ENCODE results near the gene TCHP. TPM values are rescaled to one million over a fixed set of nuclear protein-coding genes. Genes with fewer than 3 reads are reported as not detected.

TCHP gene
- total and polyA plus RNA-seq, 7 donors, result 12.5 to 42.9 (median 16.0) TPM

DNA sequence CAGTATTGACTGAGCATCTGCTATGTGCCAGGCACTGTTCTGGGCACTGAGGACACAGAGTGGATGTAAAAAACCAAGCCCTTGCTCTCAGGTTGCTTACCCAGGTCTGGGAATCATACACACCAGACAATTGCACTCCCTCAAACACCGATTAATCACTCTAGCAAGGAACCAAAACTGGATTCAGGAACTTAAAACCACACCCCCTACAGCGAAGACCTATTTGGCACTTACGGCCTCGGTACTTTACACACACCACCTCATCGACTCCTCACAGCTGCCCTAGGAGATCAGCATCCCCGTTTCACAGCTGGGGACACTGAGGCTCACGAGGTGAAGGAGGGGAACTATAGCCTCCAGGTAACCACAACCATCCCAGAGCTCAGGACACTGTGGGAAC is 21.3 kb upstream of the TCHP start:
- H3K27ac ChIP-seq, result peak overlapping the region in 1 of 4 donors; percentile 86
- peak overlapping the region in 3 of 4 donors; percentile 79 to 94 (median 89) for H3K4me3 ChIP-seq
- no peak for DNase-seq
- H3K9me3 ChIP-seq, result no peaks in the 10 kb centered on the region
- H3K27me3 ChIP-seq, result no peaks in the 10 kb centered on the region
- TF ChIP-seq POLR2A (IDR thresholded peaks at IDR 0.05) (no peak), POLR2AphosphoS5 (IDR thresholded peaks at IDR 0.05) (no peak), EP300 (IDR thresholded peaks at IDR 0.05) (no peak)
- TF ChIP-seq, protein P1, sequence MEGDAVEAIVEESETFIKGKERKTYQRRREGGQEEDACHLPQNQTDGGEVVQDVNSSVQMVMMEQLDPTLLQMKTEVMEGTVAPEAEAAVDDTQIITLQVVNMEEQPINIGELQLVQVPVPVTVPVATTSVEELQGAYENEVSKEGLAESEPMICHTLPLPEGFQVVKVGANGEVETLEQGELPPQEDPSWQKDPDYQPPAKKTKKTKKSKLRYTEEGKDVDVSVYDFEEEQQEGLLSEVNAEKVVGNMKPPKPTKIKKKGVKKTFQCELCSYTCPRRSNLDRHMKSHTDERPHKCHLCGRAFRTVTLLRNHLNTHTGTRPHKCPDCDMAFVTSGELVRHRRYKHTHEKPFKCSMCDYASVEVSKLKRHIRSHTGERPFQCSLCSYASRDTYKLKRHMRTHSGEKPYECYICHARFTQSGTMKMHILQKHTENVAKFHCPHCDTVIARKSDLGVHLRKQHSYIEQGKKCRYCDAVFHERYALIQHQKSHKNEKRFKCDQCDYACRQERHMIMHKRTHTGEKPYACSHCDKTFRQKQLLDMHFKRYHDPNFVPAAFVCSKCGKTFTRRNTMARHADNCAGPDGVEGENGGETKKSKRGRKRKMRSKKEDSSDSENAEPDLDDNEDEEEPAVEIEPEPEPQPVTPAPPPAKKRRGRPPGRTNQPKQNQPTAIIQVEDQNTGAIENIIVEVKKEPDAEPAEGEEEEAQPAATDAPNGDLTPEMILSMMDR (IDR thresholded peaks at IDR 0.05), result no peak
- intact Hi-C loops (cut with DNase I), result no loop called here
- WGBS, 2 donors, result 22 to 72% methylated on average over 7 of the region's 7 CpGs
- peaks cover 0 to 28% (median 25%) of the 10 kb centered on the region in 4 donors for H3K4me1 ChIP-seq
- H3K36me3 ChIP-seq, result no peaks in the 10 kb centered on the region

DNA sequence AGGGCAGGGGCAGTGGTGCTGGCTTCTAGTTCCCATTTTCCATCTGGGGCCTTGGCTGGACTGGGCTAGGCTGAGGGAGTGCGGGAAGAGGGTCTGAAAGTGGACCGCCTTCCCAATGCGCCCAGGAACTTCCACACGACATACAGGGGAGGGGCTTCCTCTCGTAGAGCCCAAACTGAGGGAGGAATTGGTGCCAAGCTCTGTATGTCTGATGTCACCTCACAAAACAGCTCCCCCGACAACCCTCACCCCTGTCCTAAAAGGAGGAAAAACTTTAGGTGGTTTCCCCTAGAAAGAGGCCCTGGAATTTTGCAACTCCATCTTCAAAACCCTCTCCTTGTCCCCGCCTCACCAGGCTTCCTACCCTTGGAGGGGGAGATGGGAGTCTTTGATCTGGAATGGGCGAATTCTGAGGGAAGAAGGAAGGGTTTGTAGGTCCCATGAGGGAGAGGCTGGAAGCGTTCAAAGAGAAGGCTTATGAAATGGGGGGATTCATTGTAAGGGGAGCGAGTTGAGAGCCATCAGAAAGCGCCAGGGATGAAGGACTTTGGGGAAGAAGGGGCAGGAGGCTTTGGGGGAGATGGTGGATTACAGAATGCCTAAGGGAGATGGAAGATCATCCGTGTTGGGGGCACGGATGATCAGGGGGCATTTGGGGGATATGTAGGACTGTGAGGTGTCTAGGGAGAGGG is 20.6 kb upstream of the TCHP start:
- Histone ChIP-seq H3K4me1 (peaks cover 0 to 28% (median 25%) of the 10 kb centered on the region in 4 donors), H3K4me3 (peak overlapping the region; percentile 67 to 94 (median 84)), H3K36me3 (no peaks in the 10 kb centered on the region), H3K27me3 (no peaks in the 10 kb centered on the region), H3K27ac (peak overlapping the region; percentile 74 to 86 (median 80)), H3K9me3 (no peaks in the 10 kb centered on the region)
- DNase-seq, result no peak
- intact Hi-C loops (cut with DNase I), result loop anchor here (1.0 to 10.0 kb wide), 2 partner anchors 74 to 305 kb away; partner anchors contain the start of genes MMAB and MVK
- TF ChIP-seq EP300 (IDR thresholded peaks at IDR 0.05) (no peak), POLR2AphosphoS5 (IDR thresholded peaks at IDR 0.05) (no peak), POLR2A (IDR thresholded peaks at IDR 0.05) (no peak)
- TF ChIP-seq, protein P1 (IDR thresholded peaks at IDR 0.05), result no peak
- 8 to 19% methylated on average over 13 of the region's 13 CpGs for WGBS, 2 donors

DNA sequence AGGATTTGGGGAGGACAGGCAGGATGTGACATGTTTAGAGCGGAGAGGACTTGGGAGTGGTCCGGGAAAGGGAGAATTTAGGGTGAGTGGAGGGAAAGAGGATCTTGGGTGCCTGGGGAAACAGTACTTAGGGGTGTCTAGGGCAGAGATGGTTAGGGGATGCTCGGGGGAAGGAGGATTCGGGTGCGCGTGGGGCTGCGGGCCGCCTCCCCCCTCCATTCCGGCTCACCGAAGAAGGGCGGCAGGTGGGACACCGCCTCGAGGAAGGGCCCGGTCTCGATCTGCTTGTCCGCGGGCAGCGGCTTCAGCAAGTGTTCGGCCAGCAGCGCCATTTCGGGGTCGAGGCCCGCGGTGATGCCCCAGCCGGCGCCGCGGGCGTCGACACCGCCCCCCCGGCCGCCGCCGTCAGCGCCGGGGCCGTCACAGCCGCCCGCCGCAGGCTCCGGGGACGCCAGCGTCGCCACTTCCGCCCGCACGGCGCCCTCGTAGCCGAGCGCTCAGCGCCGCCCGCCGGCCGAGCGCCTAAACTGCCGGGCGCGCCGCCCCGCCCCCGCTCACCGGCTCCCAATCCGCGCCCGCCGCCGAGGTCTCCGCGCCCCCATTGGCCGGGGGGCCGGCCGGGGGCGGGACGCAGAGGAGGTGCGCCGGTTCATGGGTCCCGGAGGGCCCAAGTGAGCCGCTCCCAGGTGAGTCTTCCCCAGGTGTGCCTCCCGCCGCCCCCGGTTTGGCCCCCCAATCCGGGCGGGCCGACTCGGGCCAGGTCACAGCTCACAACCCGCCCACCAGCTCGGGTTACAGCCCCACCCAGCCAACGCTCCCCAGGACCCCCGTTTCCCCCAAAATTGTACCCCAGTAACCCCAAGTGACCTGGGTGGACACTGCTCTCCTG is 19.8 kb upstream of the TCHP start, which contains the start of gene GLTP:
Gene GLTP, minus strand, starts transcription at position 499 of the 889 bp plus-strand sequence. Its CDS starts 167 bp downstream, at position 332.
- 0% methylated on average over 92 of the region's 92 CpGs for WGBS, 2 donors
- no peaks in the 10 kb centered on the region for H3K27me3 ChIP-seq
- peak within 1 kb of the TSS; percentile 67 to 94 (median 84) for H3K4me3 ChIP-seq
- DNase-seq, result peak; percentile 89
- H3K9me3 ChIP-seq, result no peaks in the 10 kb centered on the region
- no peak for TF ChIP-seq EP300 (IDR thresholded peaks at IDR 0.05)
- TF ChIP-seq, protein P1 (IDR thresholded peaks at IDR 0.05), result peak in 1 of 4 experiments; percentile 51
- no peak for TF ChIP-seq POLR2AphosphoS5 (IDR thresholded peaks at IDR 0.05)
- TF ChIP-seq POLR2A (IDR thresholded peaks at IDR 0.05), result no peak
- peak within 1 kb of the TSS; percentile 74 to 86 (median 80) for H3K27ac ChIP-seq
- peaks cover 0 to 28% (median 25%) of the 10 kb centered on the region in 4 donors for H3K4me1 ChIP-seq
- no peaks in the 10 kb centered on the region for H3K36me3 ChIP-seq
- intact Hi-C loops (cut with DNase I), result loop anchor here (1.0 to 10.0 kb wide), 2 partner anchors 75 to 305 kb away; partner anchors contain the start of genes MMAB and MVK

DNA sequence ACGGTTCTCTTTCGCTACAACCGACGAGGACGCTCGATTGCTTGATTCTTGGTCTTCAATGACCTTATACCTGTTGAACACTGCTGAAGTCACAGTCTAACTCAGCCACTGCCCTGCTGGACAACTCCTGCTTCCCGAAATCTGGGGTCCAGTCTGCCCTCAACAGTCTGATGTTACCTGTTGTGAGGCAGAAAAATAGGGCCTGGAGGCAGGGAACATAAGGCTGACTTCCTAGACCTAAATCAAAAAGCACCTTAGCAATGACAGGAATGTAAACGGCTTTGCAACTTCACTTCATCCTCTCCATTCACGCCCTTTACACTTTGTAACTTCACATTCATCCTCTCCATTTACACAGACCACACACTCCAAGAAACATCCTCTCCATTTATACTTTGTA is 19.1 kb upstream of the TCHP start:
- H3K27ac ChIP-seq, result peak overlapping the region in 2 of 4 donors; percentile 56 to 86
- intact Hi-C loops (cut with DNase I), result loop anchor here (1.0 to 10.0 kb wide), 2 partner anchors 76 to 306 kb away; partner anchors contain the start of genes MMAB and MVK
- H3K36me3 ChIP-seq, result no peaks in the 10 kb centered on the region
- H3K27me3 ChIP-seq, result peaks cover 0 to 4% (median 0%) of the 10 kb centered on the region in 3 donors
- no peak for TF ChIP-seq POLR2A (IDR thresholded peaks at IDR 0.05)
- TF ChIP-seq, protein P1 (IDR thresholded peaks at IDR 0.05), result no peak
- TF ChIP-seq EP300 (IDR thresholded peaks at IDR 0.05), result no peak
- TF ChIP-seq POLR2AphosphoS5 (IDR thresholded peaks at IDR 0.05), result no peak
- H3K4me3 ChIP-seq, result peak overlapping the region; percentile 52 to 94 (median 84)
- H3K4me1 ChIP-seq, result peaks cover 0 to 28% (median 25%) of the 10 kb centered on the region in 4 donors
- no peak for DNase-seq
- H3K9me3 ChIP-seq, result no peaks in the 10 kb centered on the region
- WGBS, 2 donors, result 6 to 13% methylated on average over 9 of the region's 9 CpGs

Measured in sigmoid colon (tissue), 7 donors.